ENCODE data around the gene UBFD1. TPM values are rescaled to one million over a fixed set of nuclear protein-coding genes. Genes with fewer than 3 reads are reported as not detected.

The UBFD1 gene
- total and polyA plus RNA-seq, 2 of the 8 experiments (the other 6 are each of a cell fraction or from before 2014, with no cell fraction given) = 66.3 to 106 TPM

- FAIRE-seq (no peak), DNase-seq (ENCODE audit: low read depth in 1 of 2, low spot score in 2 of 2) (no peak)
- Histone ChIP-seq H3K27me3 (replicated peaks in 1 of 4; ENCODE audit: control insufficient read depth in 3 of 4, extremely low read depth in 1 of 4, insufficient read depth in 3 of 4, low read length in 3 of 4) (no peaks in the 10 kb centered on the region), H4K8ac (ENCODE audit: extremely low read depth, insufficient read depth, low read length) (no peak overlapping the region), H3K9me3 (ENCODE audit: insufficient read depth in 2 of 2, low read depth in 1 of 2, low read length in 1 of 2) (no peaks in the 10 kb centered on the region), H3K4me3 (ENCODE audit: extremely low read depth in 1 of 4, insufficient read depth in 2 of 4, low read depth in 3 of 4, low read length in 4 of 4) (no peak overlapping the region), H3K23me2 (ENCODE audit: low read depth, low read length) (no peaks in the 10 kb centered on the region), H3K4me2 (ENCODE audit: insufficient read depth in 1 of 2, low read depth in 2 of 2, low read length in 2 of 2) (no peak overlapping the region), H3K27ac (ENCODE audit: low read depth, low read length) (no peak overlapping the region), H2BK120ac (replicated peaks; ENCODE audit: low read depth, low read length) (no peak overlapping the region), H2AFZ (ENCODE audit: low read length) (no peak overlapping the region), H3K79me1 (ENCODE audit: low read depth, low read length) (no peaks in the 10 kb centered on the region; the same call in 1 of the 2 replicates), H3K36me3 (ENCODE audit: control insufficient read depth in 2 of 4, insufficient read depth in 4 of 4, low read length in 3 of 4) (peaks cover 6 to 38% (median 20%) of the 10 kb centered on the region in 4 experiments; a peak in 7 of 8 replicates), H4K5ac (ENCODE audit: insufficient read length, low read depth, low read length) (no peak overlapping the region), H2BK5ac (ENCODE audit: low read depth, low read length) (no peak overlapping the region), H2BK20ac (ENCODE audit: low read length) (no peak overlapping the region), H3K18ac (ENCODE audit: extremely low read depth, low read length) (no peak overlapping the region), H2AK5ac (ENCODE audit: low read depth, low read length) (no peak overlapping the region), H3K56ac (replicated peaks; ENCODE audit: insufficient read length, low read depth, low read length) (no peak overlapping the region), H3K4ac (replicated peaks; ENCODE audit: insufficient read length, low read depth, low read length) (no peak overlapping the region), H2BK12ac (ENCODE audit: low read depth, low read length) (no peak overlapping the region), H4K20me1 (replicated peaks in 1 of 2; ENCODE audit: control insufficient read depth in 1 of 2, insufficient read depth in 2 of 2, low read length in 2 of 2) (peaks cover 2 to 11% of the 10 kb centered on the region in 2 experiments), H3K4me1 (replicated peaks in 1 of 4; ENCODE audit: control insufficient read depth in 3 of 4, insufficient read depth in 4 of 4, low read length in 3 of 4) (no peaks in the 10 kb centered on the region), H2BK15ac (ENCODE audit: low read length) (no peak overlapping the region), H3K23ac (ENCODE audit: insufficient read length) (no peak overlapping the region), H3K14ac (ENCODE audit: insufficient read length) (no peak overlapping the region), H3K79me2 (ENCODE audit: control insufficient read depth in 1 of 2, insufficient read depth in 2 of 2, low read length in 2 of 2) (no peaks in the 10 kb centered on the region), H4K91ac (replicated peaks; ENCODE audit: insufficient read length, low read length) (no peak overlapping the region), H3K9ac (replicated peaks in 1 of 4; ENCODE audit: extremely low read depth in 1 of 4, low read depth in 3 of 4, low read length in 3 of 4) (no peak overlapping the region)
- POLR2A ChIA-PET (ENCODE audit: partially characterized antibody) = interaction anchor here (0.7 to 3.0 kb wide), 5 partner anchors 10 to 31 kb away, joined by 3 to 8 read pairs (median 3); no protein-coding TSS in a partner anchor
- 91% methylated on average over 2 of the region's 2 CpGs; no CpG with 5 or more reads in 1 of the 2 experiments for WGBS, 2 experiments (ENCODE audit: extremely low coverage in 1 of 2, insufficient coverage in 1 of 2, insufficient read length in 1 of 2, insufficient replicate concordance in 2 of 2, low coverage in 1 of 2, low lambda C conversion rate in 2 of 2, missing lambda C conversion rate in 1 of 2)
- CTCF ChIA-PET (ENCODE audit: partially characterized antibody) = no interaction called here
- TF ChIP-seq MAX (IDR thresholded peaks at IDR 0.05) (no peak), CTBP2 (IDR thresholded peaks at IDR 0.05; ENCODE audit: borderline replicate concordance, insufficient read depth, insufficient read length, low read length) (no peak), EGR1 (IDR thresholded peaks at IDR 0.05; ENCODE audit: borderline replicate concordance, low read depth, low read length) (no peak), GABPA (IDR thresholded peaks at IDR 0.05; ENCODE audit: borderline replicate concordance, insufficient read depth, low read length) (no peak), SRF (IDR thresholded peaks at IDR 0.05; ENCODE audit: low read depth, low read length) (no peak), TAF7 (optimal IDR thresholded peaks at IDR 0.05; ENCODE audit: borderline replicate concordance, low read depth, low read length) (no peak), SIN3A (conservative IDR thresholded peaks at IDR 0.05 in 1 of 2, IDR thresholded peaks at IDR 0.05 in 1 of 2; ENCODE audit: low read depth in 1 of 2, low read length in 2 of 2) (no peak), SIRT6 (IDR thresholded peaks at IDR 0.05; ENCODE audit: low read length) (no peak), SP2 (IDR thresholded peaks at IDR 0.05; ENCODE audit: low read length) (no peak), JUN (IDR thresholded peaks at IDR 0.05; ENCODE audit: low read depth, low read length) (no peak), BACH1 (IDR thresholded peaks at IDR 0.05; ENCODE audit: low read length) (no peak), TCF12 (IDR thresholded peaks at IDR 0.05; ENCODE audit: low read depth, low read length) (no peak), SAP30 (IDR thresholded peaks at IDR 0.05; ENCODE audit: insufficient read depth, insufficient replicate concordance, low read length) (no peak)
Measured at GRCh38 chr16:23577493-23577892, 20.0 kb downstream of the UBFD1 start.

Measured in H1 (cell line).